Measurements from ENCODE around the gene MMP7. TPM values are rescaled to one million over a fixed set of nuclear protein-coding genes. Genes with fewer than 3 reads are reported as not detected.

The MMP7 gene
- not detected in 2 replicates for total RNA-seq

DNA sequence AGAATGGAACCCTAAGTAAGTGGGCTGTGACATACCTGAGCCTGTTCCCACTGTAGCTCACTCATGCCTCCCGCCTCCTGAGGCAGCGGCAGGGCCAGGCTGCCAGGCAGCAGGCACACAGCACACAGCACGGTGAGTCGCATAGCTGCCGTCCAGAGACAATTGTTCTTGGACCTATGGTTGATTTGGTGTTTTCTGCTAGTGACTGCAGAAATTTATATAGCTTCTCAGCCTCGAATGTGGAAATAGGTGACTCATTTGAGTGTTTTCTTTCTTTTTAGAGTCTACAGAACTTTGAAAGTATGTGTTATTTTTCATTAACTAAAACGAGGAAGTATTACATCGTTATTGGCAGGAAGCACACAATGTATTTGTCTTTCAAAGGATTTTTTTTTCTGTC is at the start of gene MMP7:
Gene MMP7, minus strand, starts transcription at position 190 of the 400 bp plus-strand sequence. Its CDS starts 47 bp downstream, at position 143.

Other genes with a start within 250 kb of the MMP7 start
- gene BIRC3, start 213.3 kb downstream of the MMP7 start, total RNA-seq = under 0.01 and 0.81 TPM in 2 replicates
- gene BIRC2, start 183.5 kb downstream of the MMP7 start, total RNA-seq = 27.4 and 44.7 TPM in 2 replicates
- gene TMEM123, start 78.0 kb downstream of the MMP7 start, total RNA-seq = 108 and 131 TPM in 2 replicates
- gene MMP20, start 94.6 kb upstream of the MMP7 start, total RNA-seq = not detected in 2 replicates
- gene MMP27, start 175.0 kb upstream of the MMP7 start, total RNA-seq = not detected in 2 replicates
- not detected in 2 replicates for gene MMP8, start 194.2 kb upstream of the MMP7 start, total RNA-seq
- 0.16 TPM in 1 of 2 replicates, not detected in the other for gene MMP10, start 249.9 kb upstream of the MMP7 start, total RNA-seq